IPS DF 6.9 (cell line): ENCODE measurements around the gene DPM2.

Source experiments
- DNase-seq: peaks from one replicate; pipeline ENCODE4 v3.0.0-alpha.2; 2013; ENCODE audit warnings: low read depth, low spot score
- H3K27ac ChIP-seq: one replicate; pipeline ENCODE4 v1.5.1; 2013; ENCODE audit warnings: low read length, control low read depth
- H3K27me3 ChIP-seq: 2 replicates; pipeline ENCODE4 v1.6.1; 2013; ENCODE audit warnings: mild to moderate bottlenecking, low read length; ENCODE audit not compliant: control insufficient read depth, insufficient read depth
- H3K36me3 ChIP-seq: 2 replicates; pipeline ENCODE4 v1.6.1; 2013; ENCODE audit warnings: low read length; ENCODE audit not compliant: control insufficient read depth, insufficient read depth
- H3K4me1 ChIP-seq: 2 replicates; pipeline ENCODE4 v1.6.1; 2013; ENCODE audit warnings: low read length; ENCODE audit not compliant: control insufficient read depth, insufficient read depth
- H3K4me3 ChIP-seq: 2 replicates; pipeline ENCODE4 v1.5.1; 2013; ENCODE audit warnings: mild to moderate bottlenecking, low read length
- H3K9me3 ChIP-seq: 2 replicates; pipeline ENCODE4 v1.6.1; 2013; ENCODE audit warnings: low read length, inconsistent platforms; ENCODE audit not compliant: control insufficient read depth, insufficient read depth
- WGBS: extraction: QIAGEN DNeasy Blood & Tissue Kit; methylation state at CpG from one replicate; pipeline ENCODE4 v1.1.7; 2013; ENCODE audit warnings: mixed read lengths, missing lambda C conversion rate; ENCODE audit not compliant: insufficient read length, insufficient coverage; 5-methylcytosine and 5-hydroxymethylcytosine counted together

DPM2 gene

GRCh38 chr9:127896395-127897192 is 41.1 kb downstream of the DPM2 start:
- H3K36me3 ChIP-seq, result peaks cover 19% of the 10 kb centered on the region; the same call in 1 of the 2 replicates
- no peaks in the 10 kb centered on the region for H3K9me3 ChIP-seq
- no peak overlapping the region for H3K27ac ChIP-seq
- no CpG with 5 or more reads among the region's 16 CpGs for WGBS
- H3K27me3 ChIP-seq, result no peaks in the 10 kb centered on the region
- no peak overlapping the region for H3K4me3 ChIP-seq
- no peak for DNase-seq
- H3K4me1 ChIP-seq, result peaks cover 4% of the 10 kb centered on the region

DNA sequence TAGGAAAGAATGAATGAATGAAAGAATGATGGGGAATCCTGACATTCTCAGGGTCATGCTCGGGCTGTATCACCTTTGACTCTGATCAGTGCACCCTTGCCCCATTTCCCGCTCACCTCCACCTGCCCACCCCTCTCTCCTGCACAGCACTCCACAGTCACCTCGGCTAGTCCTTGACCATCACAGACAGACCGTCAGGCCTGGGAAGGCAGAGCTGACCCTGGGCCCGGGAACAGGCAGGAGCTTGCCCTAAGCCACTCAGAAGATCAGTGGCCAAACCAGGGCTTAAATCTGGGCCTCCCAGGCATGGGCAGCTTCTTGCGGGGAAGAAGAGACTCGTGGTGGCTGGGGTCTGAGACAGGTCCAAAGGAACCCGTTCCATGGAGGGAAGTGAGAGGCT is 41.8 kb downstream of the DPM2 start:
- Histone ChIP-seq H3K27me3 (no peaks in the 10 kb centered on the region), H3K4me1 (peaks cover 4% of the 10 kb centered on the region), H3K36me3 (peaks cover 21% of the 10 kb centered on the region), H3K27ac (no peak overlapping the region), H3K9me3 (no peaks in the 10 kb centered on the region), H3K4me3 (no peak overlapping the region)
- no CpG with 5 or more reads among the region's 8 CpGs for WGBS
- DNase-seq, result no peak

- no peak for DNase-seq
- Histone ChIP-seq H3K4me3 (no peak overlapping the region), H3K36me3 (peaks cover 29% of the 10 kb centered on the region), H3K27ac (no peak overlapping the region), H3K4me1 (peaks cover 2% of the 10 kb centered on the region), H3K9me3 (no peaks in the 10 kb centered on the region), H3K27me3 (no peaks in the 10 kb centered on the region)
- no CpG with 5 or more reads among the region's 4 CpGs for WGBS
Observed at GRCh38 chr9:127893392-127893791, 44.3 kb downstream of the DPM2 start.

DNA sequence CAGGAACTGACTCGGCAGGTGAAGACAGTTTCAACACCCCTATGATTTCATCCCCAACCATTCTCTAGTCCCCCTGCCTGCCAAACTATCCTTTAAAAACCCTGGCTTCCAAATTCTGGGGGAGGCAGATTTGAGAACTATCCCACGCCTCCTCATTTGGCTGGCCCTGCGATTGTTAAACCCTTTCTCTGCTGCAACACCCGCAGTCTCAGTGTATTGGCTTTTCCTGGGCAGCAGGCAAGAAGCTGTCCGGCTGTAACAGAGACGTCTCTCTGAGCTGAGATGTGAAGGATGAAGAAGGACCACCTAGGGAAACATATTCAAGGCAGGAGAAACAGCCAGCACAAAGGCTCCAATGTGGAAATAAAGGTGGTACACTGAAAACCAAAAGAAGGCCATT is 44.8 kb downstream of the DPM2 start:
- Histone ChIP-seq H3K27me3 (no peaks in the 10 kb centered on the region), H3K4me1 (peaks cover 2% of the 10 kb centered on the region), H3K4me3 (no peak overlapping the region), H3K36me3 (peaks cover 29% of the 10 kb centered on the region), H3K27ac (no peak overlapping the region), H3K9me3 (no peaks in the 10 kb centered on the region)
- DNase-seq, result no peak
- WGBS, result no CpG with 5 or more reads among the region's 6 CpGs

DNA sequence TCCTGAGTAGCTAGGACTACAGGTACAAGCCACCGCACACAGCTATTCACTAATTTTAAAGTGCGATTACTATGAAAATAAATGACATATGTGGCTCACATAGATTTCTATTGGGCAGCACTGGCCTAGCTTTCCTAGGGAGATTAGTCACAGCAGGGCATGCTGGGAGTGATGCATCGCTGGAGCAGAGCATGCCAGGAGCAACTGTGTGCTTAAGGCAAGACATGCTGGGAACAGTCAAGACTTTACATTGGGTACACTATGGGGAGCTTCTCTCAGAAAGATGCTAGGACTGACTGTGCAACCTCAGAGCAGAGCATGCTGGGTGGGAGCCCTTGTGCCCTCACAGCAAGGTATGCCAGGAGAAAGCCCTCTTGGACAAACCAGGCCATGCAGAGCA is 47.6 kb downstream of the DPM2 start:
- Histone ChIP-seq H3K27ac (no peak overlapping the region), H3K4me1 (no peaks in the 10 kb centered on the region), H3K4me3 (no peak overlapping the region), H3K36me3 (peaks cover 37% of the 10 kb centered on the region), H3K27me3 (no peaks in the 10 kb centered on the region), H3K9me3 (no peaks in the 10 kb centered on the region)
- no CpG with 5 or more reads among the region's 3 CpGs for WGBS
- DNase-seq, result no peak

- no peaks in the 10 kb centered on the region for H3K4me1 ChIP-seq
- no peak overlapping the region for H3K27ac ChIP-seq
- WGBS, result no CpG with 5 or more reads among the region's 2 CpGs
- DNase-seq, result no peak
- no peaks in the 10 kb centered on the region for H3K27me3 ChIP-seq
- H3K4me3 ChIP-seq, result no peak overlapping the region
- H3K36me3 ChIP-seq, result peaks cover 23% of the 10 kb centered on the region
- no peaks in the 10 kb centered on the region for H3K9me3 ChIP-seq
Observed at GRCh38 chr9:127887792-127888191, 49.9 kb downstream of the DPM2 start.

- DNase-seq, result no peak
- Histone ChIP-seq H3K27ac (no peak overlapping the region), H3K27me3 (no peaks in the 10 kb centered on the region), H3K9me3 (no peaks in the 10 kb centered on the region), H3K4me3 (no peak overlapping the region), H3K4me1 (no peaks in the 10 kb centered on the region), H3K36me3 (peaks cover 23% of the 10 kb centered on the region)
- WGBS, result no CpG with 5 or more reads among the region's 18 CpGs
Observed at GRCh38 chr9:127886401-127886972, 51.2 kb downstream of the DPM2 start.

DNA sequence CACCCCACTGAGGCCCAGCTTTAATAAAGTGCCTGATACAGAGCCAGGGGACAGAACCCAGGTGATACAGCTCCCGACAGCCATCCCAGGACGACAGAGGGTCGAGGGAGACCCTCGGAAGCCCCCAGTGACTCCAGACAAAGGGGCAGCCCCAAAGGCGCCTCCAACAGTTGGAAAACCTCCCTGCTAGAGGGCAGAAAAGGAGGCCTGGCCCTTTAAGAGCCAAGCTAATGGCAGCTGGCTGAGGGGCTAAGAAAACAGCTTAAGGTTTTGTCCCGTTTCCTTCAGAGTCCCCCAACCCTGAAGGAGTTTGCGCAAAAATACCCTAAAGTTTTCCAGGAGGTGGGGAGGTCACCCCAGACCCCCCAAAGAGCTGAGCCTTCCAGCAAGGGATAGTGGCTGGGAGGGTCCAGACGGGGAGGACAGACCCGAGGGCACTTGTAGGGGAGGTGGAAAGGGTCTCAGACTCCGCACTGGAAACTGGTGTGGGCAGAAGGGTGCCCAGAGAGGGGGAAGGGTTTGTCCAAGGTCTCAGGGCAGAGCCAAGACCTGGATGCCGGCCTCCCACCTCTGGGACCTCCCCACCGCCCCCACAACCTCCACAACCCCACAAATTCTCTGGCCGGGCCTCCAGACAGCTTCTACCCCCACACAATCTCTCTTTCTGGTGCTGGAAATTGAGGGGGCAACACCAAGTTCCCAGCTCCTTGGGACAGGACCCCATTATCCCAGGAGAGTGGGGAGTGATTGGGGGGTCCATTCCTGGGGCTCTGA is 52.0 kb downstream of the DPM2 start:
- H3K4me1 ChIP-seq, result no peaks in the 10 kb centered on the region
- H3K27ac ChIP-seq, result no peak overlapping the region
- no peak for DNase-seq
- no peaks in the 10 kb centered on the region for H3K9me3 ChIP-seq
- WGBS, result no CpG with 5 or more reads among the region's 13 CpGs
- no peak overlapping the region for H3K4me3 ChIP-seq
- no peaks in the 10 kb centered on the region for H3K27me3 ChIP-seq
- H3K36me3 ChIP-seq, result peaks cover 19% of the 10 kb centered on the region
